ENCODE results near the gene RSPH6A. TPM values are rescaled to one million over a fixed set of nuclear protein-coding genes. Genes with fewer than 3 reads are reported as not detected.

The RSPH6A gene
- total RNA-seq, 1 donor from 2014 or later, result not detected

Other genes starting within 250 kb of the RSPH6A start
- gene OPA3, start 230.5 kb downstream of the RSPH6A start, total RNA-seq, result 1.6 TPM
- under 0.01 TPM for gene GPR4, start 213.1 kb downstream of the RSPH6A start, total RNA-seq
- 13.0 TPM for gene EML2, start 175.9 kb downstream of the RSPH6A start, total RNA-seq
- gene GIPR, start 147.1 kb downstream of the RSPH6A start, total RNA-seq, result 0.41 TPM
- gene SNRPD2, start 123.4 kb downstream of the RSPH6A start, total RNA-seq, result 157 TPM
- 8.2 TPM for gene QPCTL, start 122.6 kb downstream of the RSPH6A start, total RNA-seq
- 13.9 TPM for gene FBXO46, start 84.4 kb downstream of the RSPH6A start, total RNA-seq
- not detected for gene MEIOSIN, start 81.9 kb downstream of the RSPH6A start, total RNA-seq
- gene SIX5, start 46.1 kb downstream of the RSPH6A start, total RNA-seq, result 0.82 TPM
- gene DMPK, start 32.8 kb downstream of the RSPH6A start, total RNA-seq, result 13.9 TPM
- gene DMWD, start 22.5 kb downstream of the RSPH6A start, total RNA-seq, result 47.7 TPM
- 18.3 TPM for gene SYMPK, start 47.8 kb upstream of the RSPH6A start, total RNA-seq
- not detected for gene FOXA3, start 49.0 kb upstream of the RSPH6A start, total RNA-seq
- 36.7 TPM for gene IRF2BP1, start 70.8 kb upstream of the RSPH6A start, total RNA-seq
- gene MYPOP, start 87.3 kb upstream of the RSPH6A start, total RNA-seq, result 0.82 TPM
- not detected for gene NANOS2, start 99.5 kb upstream of the RSPH6A start, total RNA-seq
- 8.6 TPM for gene NOVA2, start 158.6 kb upstream of the RSPH6A start, total RNA-seq
- gene CCDC61, start 180.2 kb upstream of the RSPH6A start, total RNA-seq, result 2.9 TPM
- gene PGLYRP1, start 207.7 kb upstream of the RSPH6A start, total RNA-seq, result not detected
- gene IGFL4, start 225.7 kb upstream of the RSPH6A start, total RNA-seq, result 0.82 TPM

Data from frontal cortex (tissue), 1 donor.